Ramos (cell line): Measurements from ENCODE around the gene RBM20.
"Not testable (repeated sequence)": the region's sequence is repeated elsewhere in the genome, so short reads cannot be mapped to it uniquely, and the experiment has no call there.

Source experiments
- in situ Hi-C: fragments of 300-500 bp; cut with MboI; formaldehyde crosslinking; loops from one replicate; pipeline ENCODE4 v1.14.3; 2022; ENCODE audit warnings: low sequenced_read_pairs; ENCODE audit not compliant: unreplicated experiment

The RBM20 gene

GRCh38 chr10:110620398-110620719, 23.8 kb upstream of the RBM20 start:
- in situ Hi-C loops, result loop anchor here (25.0 kb wide), 1 partner anchor 267 kb away; no protein-coding TSS in a partner anchor

GRCh38 chr10:110623316-110623715, 20.8 kb upstream of the RBM20 start:
- in situ Hi-C loops, result loop anchor here (25.0 kb wide), 1 partner anchor 264 kb away; no protein-coding TSS in a partner anchor

GRCh38 chr10:110625356-110625894, 18.7 kb upstream of the RBM20 start:
- in situ Hi-C loops, result no loop called here

- in situ Hi-C loops, result no loop called here
Observed at GRCh38 chr10:110625951-110626855, 17.9 kb upstream of the RBM20 start.

- in situ Hi-C loops, result no loop called here
Observed at GRCh38 chr10:110628161-110628560, 16.0 kb upstream of the RBM20 start.

GRCh38 chr10:110629680-110630191, 14.4 kb upstream of the RBM20 start:
- in situ Hi-C loops, result no loop called here

GRCh38 chr10:110631934-110632333, 12.2 kb upstream of the RBM20 start:
- in situ Hi-C loops, result no loop called here

GRCh38 chr10:110632591-110633215, 11.4 kb upstream of the RBM20 start:
- in situ Hi-C loops, result no loop called here

- in situ Hi-C loops, result no loop called here
Observed at GRCh38 chr10:110634527-110635209, 9.5 kb upstream of the RBM20 start.

- in situ Hi-C loops, result no loop called here
Observed at GRCh38 chr10:110636572-110636931, 7.6 kb upstream of the RBM20 start.

GRCh38 chr10:110636932-110637557, 7.1 kb upstream of the RBM20 start:
- in situ Hi-C loops, result no loop called here

- in situ Hi-C loops, result no loop called here
Observed at GRCh38 chr10:110637558-110638053, 6.5 kb upstream of the RBM20 start.

- in situ Hi-C loops, result no loop called here
Observed at GRCh38 chr10:110638319-110638718, 5.8 kb upstream of the RBM20 start.

- in situ Hi-C loops, result not testable (repeated sequence)
Observed at GRCh38 chr10:110639046-110639445, 5.1 kb upstream of the RBM20 start.

- in situ Hi-C loops, result not testable (repeated sequence)
Observed at GRCh38 chr10:110639858-110640257, 4.3 kb upstream of the RBM20 start.

GRCh38 chr10:110641256-110641655, 2.9 kb upstream of the RBM20 start:
- in situ Hi-C loops, result no loop called here

GRCh38 chr10:110642204-110643034, 1.7 kb upstream of the RBM20 start:
- in situ Hi-C loops, result no loop called here

GRCh38 chr10:110643035-110643652, 992 bp upstream of the RBM20 start:
- in situ Hi-C loops, result no loop called here
